HG03442 (cell line): ENCODE measurements around the gene MRPL14.

Source experiments
- ATAC-seq: cut with Tn5 transposase; IDR thresholded peaks from one replicate; pipeline ENCODE4 v1.9.1; 2021; ENCODE audit warnings: mild to moderate bottlenecking, moderate library complexity; ENCODE audit not compliant: unreplicated experiment

MRPL14 gene

DNA sequence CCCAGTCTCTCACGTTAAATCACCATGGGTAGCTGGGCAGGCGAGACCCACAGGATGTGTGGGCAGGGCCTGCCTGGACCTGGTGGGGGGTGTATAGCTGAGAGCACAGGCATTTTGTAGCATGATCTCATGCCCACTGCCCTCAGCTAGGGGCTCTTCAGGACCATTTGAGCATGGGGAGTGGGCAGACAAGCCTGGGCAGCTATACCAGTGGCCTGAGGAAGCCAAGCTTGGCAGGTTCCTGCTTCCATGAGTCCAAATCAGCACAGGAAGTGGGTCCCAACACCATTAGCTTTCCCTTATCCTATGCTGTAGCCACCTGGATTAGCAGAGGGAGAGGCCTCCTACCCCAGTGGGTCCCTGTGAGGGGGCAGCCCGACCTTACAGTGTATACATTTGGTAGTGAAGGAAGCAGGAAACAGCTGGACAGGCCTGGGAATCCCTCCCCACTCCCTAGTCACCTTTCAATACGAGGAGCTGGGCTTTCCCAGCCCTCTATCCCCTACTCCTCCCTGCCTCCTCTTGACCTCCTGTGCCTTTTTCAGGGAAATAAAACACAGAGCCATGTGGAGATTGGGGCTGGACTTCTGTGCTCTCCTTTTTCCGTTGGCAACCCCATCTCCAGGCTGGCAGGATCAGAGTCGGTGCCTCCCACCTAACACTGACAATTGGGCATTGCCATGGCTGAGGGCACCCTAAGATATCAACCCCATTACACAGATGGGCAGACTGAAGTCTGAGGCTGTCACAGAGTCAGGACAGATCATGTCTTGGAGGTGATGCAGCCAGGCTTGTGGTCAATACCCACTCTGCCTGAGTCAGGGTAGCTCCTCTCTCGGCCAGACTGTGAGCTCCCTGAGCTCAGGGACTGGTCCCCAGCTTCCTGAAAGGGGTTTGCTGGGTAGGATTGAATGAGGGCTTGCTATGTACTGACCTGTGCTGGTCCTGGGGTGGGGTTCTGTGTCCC lies 59.8 kb downstream of the MRPL14 start:
- no peak for ATAC-seq

DNA sequence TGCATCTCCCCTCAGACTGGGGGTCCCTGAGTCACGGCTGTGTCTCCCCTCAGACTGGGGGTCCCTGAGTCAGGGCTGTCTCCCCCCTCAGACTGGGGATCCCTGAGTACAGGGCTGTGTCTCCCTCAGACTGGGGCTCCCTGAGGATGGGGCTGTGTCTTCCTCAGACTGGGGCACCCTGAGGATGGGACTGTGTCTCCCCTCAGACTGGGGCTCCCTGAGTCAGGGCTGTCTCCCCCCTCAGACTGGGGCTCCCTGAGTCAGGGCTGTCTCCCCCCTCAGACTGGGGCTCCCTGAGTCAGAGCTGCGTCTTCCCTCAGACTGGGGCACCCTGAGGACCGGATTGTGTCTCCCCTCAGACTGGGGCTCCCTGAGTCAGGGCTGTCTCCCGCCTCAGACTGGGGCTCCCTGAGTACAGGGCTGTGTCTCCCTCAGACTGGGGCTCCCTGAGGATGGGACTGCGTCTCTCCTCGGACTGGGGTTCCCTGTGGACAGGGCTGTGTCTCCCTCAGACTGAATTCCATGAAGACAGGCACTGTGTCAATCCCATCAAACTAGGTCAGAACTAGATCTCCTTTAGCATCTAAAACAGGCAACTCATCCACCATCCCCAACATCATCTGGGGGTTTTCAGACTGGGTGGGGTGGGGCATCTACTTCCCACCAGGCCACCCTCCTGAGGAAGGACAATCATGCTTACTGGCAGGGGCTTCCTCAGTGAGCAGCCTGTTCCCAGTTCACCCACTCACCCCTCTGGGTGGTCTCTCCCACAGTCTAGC lies 60.7 kb downstream of the MRPL14 start:
- ATAC-seq, result no peak

DNA sequence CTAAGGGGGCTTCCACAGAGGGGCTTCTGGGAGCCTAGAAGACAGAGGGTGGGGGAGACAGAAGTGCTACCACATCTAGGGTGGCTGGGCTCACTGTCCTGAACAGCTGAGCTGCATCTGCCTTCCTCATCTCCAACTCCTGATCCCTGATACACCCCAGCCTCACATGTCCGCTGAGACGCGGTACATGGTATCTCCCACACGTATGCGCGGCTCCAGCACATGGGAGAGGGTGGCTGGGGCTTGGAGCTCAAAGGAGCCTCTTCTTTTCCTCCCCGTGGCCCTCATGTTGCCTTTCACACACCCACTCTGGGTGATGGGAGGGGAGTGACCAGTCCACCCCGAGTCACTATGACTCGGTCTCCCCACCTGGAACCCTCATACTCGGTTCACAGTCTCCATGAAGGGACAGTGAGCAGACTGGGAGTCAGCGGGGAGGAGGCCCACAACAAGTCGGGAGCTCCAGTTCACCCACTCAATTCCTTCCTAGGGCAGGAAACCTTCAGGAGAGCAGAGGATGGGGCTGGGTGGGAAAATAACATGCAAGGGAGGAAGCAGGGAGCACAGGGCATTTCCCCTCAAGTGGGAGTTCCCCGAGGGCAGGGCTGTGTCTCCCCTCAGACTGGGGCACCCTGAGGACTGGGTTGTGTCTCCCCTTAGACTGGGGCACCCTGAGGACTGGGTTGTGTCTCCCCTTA lies 61.7 kb downstream of the MRPL14 start:
- ATAC-seq, result no peak

DNA sequence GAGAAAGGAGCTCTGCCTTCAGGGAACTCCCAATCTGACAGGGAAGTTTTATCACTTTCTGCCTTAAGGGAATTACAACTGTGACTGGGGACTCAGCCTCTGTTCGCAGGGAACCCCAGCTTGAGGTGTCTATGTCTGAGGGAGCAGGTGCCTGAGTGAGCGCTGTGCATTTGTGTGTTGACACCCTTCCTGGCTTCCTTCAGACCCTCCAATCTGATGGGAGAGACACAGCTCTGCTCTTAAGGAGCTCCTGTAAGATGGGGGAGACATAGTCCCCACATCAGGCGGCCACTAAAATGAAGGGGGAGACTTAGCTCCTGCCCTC lies 62.3 kb downstream of the MRPL14 start:
- ATAC-seq, result no peak

DNA sequence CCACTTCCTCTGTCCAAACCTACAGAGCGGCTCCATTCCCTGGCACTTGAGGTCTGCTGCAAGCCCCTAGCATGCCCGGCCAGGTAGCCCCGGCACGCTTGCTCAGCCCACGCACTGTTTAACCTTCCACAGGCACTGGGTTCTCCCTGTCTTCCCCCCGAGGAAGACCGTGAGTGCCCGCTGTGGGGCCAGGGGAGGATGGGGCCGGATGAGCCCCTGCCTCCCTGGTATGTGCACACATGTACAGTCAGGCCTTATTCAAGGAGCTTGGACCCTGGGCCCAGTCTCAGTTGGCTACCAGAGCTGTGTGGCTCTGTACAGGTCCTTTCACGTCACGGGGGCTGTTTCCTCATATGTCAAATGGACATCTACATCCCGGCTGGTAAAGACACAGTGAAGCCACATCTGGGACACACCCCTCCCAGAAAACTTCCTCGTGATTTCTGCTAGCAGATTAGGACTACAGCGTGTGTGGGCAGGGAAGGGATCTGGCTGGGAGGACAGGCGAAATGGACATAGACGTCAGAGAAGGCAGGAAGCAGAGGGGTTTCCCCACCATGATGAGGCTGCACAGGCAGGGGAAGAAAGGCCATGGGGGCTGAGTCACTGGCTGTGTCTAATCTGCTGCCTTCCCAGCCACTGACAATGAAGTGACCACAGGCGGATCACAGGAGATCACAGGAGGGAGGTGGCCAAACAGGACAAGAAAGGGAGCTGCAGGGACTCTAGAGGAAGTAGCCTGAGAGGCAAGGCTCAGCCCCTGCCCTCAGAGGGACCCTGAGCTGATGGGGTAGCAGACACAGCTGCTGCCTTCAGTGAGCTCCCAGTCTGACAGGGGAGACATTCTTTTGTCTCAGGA lies 62.9 kb downstream of the MRPL14 start:
- ATAC-seq, result peak; percentile 44

DNA sequence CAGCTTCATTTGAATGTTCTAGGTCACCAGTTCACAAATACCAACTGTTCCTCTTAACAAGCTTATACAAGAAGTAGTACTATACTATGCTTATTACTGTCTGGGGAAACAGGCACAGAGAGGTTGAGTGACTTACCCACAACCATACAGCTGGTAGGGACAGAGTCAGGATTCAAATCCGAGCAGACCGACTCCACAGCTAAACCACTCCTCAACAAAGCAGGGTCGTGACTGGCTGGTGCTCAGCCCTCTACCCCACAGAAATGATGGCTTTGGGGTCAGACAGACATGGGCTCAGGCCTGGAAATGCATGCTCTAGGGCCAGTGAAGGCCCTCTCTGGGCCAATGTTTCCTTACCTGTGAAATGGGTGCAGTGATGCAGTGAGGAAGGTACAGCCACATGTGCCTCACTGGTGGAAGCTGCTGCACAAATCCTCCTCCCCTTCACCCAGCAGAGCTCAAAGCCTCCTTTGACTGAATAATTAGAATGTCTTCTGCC lies 63.6 kb downstream of the MRPL14 start:
- no peak for ATAC-seq
